GM13977 (cell line): Measurements from ENCODE around the gene TEX51.

Experiments used
- DNase-seq: peaks from one replicate; pipeline ENCODE4 v3.0.0; 2012; ENCODE audit warnings: low spot score
- in situ Hi-C: fragments of 300-500 bp; cut with MboI; formaldehyde crosslinking; loops from one replicate; pipeline ENCODE4 v1.12.0; 2022; ENCODE audit warnings: low sequenced_read_pairs, low pct_unique_long_range_greater_than_20kb, mixed read lengths, inconsistent platforms; ENCODE audit not compliant: unreplicated experiment
- TF ChIP-seq, protein P1 (sequence below): IDR thresholded peaks from 2 replicates; pipeline ENCODE4 v1.5.1; 2012; ENCODE audit warnings: mild to moderate bottlenecking, control low read depth; ENCODE audit not compliant: insufficient read depth; ENCODE audit errors: extremely low read depth, missing control alignments

Gene TEX51

GRCh38 chr2:126852361-126852760 is 46.3 kb upstream of the TEX51 start:
- no peak for DNase-seq
- in situ Hi-C loops: no loop called here
- TF ChIP-seq, protein P1, sequence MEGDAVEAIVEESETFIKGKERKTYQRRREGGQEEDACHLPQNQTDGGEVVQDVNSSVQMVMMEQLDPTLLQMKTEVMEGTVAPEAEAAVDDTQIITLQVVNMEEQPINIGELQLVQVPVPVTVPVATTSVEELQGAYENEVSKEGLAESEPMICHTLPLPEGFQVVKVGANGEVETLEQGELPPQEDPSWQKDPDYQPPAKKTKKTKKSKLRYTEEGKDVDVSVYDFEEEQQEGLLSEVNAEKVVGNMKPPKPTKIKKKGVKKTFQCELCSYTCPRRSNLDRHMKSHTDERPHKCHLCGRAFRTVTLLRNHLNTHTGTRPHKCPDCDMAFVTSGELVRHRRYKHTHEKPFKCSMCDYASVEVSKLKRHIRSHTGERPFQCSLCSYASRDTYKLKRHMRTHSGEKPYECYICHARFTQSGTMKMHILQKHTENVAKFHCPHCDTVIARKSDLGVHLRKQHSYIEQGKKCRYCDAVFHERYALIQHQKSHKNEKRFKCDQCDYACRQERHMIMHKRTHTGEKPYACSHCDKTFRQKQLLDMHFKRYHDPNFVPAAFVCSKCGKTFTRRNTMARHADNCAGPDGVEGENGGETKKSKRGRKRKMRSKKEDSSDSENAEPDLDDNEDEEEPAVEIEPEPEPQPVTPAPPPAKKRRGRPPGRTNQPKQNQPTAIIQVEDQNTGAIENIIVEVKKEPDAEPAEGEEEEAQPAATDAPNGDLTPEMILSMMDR: no peak

DNA sequence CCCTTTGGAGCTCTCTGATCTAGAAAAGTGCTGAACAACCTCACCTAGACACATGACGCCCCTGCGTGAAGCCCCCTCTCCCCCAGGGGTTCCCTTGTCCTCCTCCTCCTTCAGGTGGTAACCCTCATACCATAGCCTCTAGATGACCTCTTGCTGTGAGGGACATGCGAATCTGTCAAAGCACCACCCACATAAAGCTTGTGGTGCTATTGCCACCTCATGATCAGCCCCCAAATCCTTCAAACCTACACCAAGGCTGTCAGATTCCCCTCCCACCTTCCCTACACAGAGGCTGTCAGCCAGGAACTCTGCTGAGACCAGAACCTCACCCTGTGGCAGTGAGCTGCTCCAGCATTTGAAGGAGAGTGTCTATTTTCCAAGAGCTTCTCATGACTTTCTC is 43.1 kb upstream of the TEX51 start:
- TF ChIP-seq, protein P1: no peak
- in situ Hi-C loops: no loop called here

DNA sequence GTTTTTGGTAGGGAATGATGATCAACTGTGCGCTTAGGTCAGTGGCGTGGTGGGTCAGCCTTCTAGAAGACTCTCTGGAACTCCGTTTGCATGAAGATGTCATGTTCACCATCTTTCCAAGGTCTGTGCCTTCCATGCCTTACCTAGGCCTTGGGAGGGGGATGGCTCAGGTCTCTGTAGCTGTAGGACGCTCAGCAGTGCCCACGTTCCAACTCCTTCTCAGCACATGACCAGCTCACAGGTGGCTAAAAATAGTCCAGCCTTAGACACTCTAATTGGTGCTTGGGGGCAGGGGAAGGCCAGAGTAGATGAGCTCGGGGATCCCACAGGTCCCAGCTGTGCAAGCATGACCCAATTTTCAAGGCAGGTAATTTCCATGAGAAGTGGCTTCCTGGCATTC is 42.3 kb upstream of the TEX51 start:
- no peak for DNase-seq
- TF ChIP-seq, protein P1: no peak
- in situ Hi-C loops: no loop called here

More for the DNA sequence above, 43.1 kb upstream of the TEX51 start:
- DNase-seq: no peak

DNA sequence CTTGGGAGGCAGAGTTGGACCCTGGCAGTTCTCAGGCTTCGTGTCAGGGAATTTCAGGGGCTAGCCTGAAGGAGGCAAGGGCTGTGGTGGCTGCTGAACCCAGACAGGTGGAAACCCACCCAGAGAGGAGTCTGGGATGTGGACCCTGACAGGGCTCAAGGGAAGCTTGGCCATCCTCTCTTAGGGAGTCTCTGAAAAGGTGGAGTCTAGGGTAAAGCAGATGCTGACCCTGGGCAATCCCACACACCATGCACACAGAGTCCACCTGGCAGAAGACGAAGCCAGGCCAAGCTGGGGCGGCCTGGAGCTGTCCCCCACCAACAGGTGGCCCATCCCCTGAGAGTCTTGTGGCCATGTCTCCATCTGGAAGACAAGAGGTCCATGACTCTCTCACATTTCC is 41.2 kb upstream of the TEX51 start:
- in situ Hi-C loops: no loop called here
- no peak for DNase-seq
- TF ChIP-seq, protein P1: no peak

DNA sequence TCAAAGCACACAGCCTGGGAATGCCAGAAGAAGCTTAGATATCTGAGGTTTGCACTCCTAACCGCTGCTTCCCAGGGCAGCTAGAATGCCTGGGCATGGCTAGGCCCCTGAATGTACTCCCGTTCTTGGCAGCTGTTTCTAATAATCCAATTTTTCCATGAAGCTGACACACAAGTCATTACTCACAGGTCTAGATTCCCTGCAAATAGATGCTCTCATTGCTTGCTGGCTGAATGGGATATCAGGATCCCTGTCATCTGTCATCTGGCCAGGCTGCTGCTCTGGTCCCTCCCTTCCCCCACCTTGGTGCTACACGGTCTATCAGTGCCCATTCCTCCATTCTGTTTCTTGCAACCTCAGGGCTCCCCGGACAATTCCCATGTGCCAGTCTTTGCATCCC is 40.7 kb upstream of the TEX51 start:
- no peak for DNase-seq
- in situ Hi-C loops: no loop called here
- TF ChIP-seq, protein P1: no peak

GRCh38 chr2:126858436-126858835 is 40.3 kb upstream of the TEX51 start:
- in situ Hi-C loops: no loop called here
- TF ChIP-seq, protein P1: no peak
- no peak for DNase-seq

DNA sequence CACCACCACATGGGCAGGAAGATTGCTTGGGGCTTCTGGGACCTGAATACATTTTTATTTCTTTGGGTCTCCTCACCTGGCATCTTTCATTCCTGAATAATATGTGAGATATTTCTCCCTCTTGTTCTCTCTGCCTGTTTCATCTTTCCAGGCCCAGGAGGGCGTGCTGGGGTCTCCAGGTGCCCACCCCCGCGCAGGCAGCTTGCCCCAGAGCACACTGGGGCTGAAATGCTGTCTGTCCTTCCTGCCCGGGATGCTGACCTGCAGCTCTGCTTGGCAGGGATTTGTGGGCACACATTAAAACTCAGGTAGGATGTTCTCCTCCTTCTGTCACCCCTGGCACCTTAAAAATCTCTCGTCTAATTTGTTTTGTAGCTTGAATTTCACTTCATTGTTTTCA is 39.7 kb upstream of the TEX51 start:
- TF ChIP-seq, protein P1: no peak
- DNase-seq: no peak

More for the DNA sequence above, 39.7 kb upstream of the TEX51 start:
- in situ Hi-C loops: no loop called here
